ENCODE data around the gene PTPRR.

PTPRR gene

GRCh38 chr12:70812136-70812535, 108.4 kb downstream of the PTPRR start:
- TF ChIP-seq FOXM1 (IDR thresholded peaks at IDR 0.05; ENCODE audit: borderline replicate concordance, low read depth) (no peak), TEAD4 (IDR thresholded peaks at IDR 0.05) (no peak), CREB1 (IDR thresholded peaks at IDR 0.05; ENCODE audit: low read depth) (no peak), ZBTB7A (IDR thresholded peaks at IDR 0.05; ENCODE audit: low read depth) (no peak), YY1 (IDR thresholded peaks at IDR 0.05; ENCODE audit: low read depth) (no peak), MAX (IDR thresholded peaks at IDR 0.05) (no peak), EGR1 (IDR thresholded peaks at IDR 0.05) (no peak), TCF12 (IDR thresholded peaks at IDR 0.05; ENCODE audit: low read depth) (no peak), REST (IDR thresholded peaks at IDR 0.05; ENCODE audit: low read depth) (no peak), CEBPB (IDR thresholded peaks at IDR 0.05) (no peak), EP300 (IDR thresholded peaks at IDR 0.05; ENCODE audit: borderline replicate concordance) (no peak), RAD21 (IDR thresholded peaks at IDR 0.05; ENCODE audit: low read depth) (no peak), NFIC (IDR thresholded peaks at IDR 0.05) (no peak), TAF1 (IDR thresholded peaks at IDR 0.05; ENCODE audit: low read depth) (no peak), USF1 (IDR thresholded peaks at IDR 0.05) (no peak)

- no peak for TF ChIP-seq REST (IDR thresholded peaks at IDR 0.05; ENCODE audit: low read depth)
- no peak for TF ChIP-seq USF1 (IDR thresholded peaks at IDR 0.05)
- no peak for TF ChIP-seq CREB1 (IDR thresholded peaks at IDR 0.05; ENCODE audit: low read depth)
- TF ChIP-seq FOXM1 (IDR thresholded peaks at IDR 0.05; ENCODE audit: borderline replicate concordance, low read depth) = no peak
- no peak for TF ChIP-seq TEAD4 (IDR thresholded peaks at IDR 0.05)
- TF ChIP-seq CEBPB (IDR thresholded peaks at IDR 0.05) = no peak
- TF ChIP-seq EP300 (IDR thresholded peaks at IDR 0.05; ENCODE audit: borderline replicate concordance) = no peak
- no peak for TF ChIP-seq YY1 (IDR thresholded peaks at IDR 0.05; ENCODE audit: low read depth)
- no peak for TF ChIP-seq MAX (IDR thresholded peaks at IDR 0.05)
- TF ChIP-seq NFIC (IDR thresholded peaks at IDR 0.05) = no peak
- no peak for TF ChIP-seq RAD21 (IDR thresholded peaks at IDR 0.05; ENCODE audit: low read depth)
Observed at GRCh38 chr12:70809887-70810286, 110.7 kb downstream of the PTPRR start.

- TF ChIP-seq REST (IDR thresholded peaks at IDR 0.05; ENCODE audit: low read depth) (no peak), NFIC (IDR thresholded peaks at IDR 0.05) (no peak), MAX (IDR thresholded peaks at IDR 0.05) (no peak), EP300 (IDR thresholded peaks at IDR 0.05; ENCODE audit: borderline replicate concordance) (no peak), CREB1 (IDR thresholded peaks at IDR 0.05; ENCODE audit: low read depth) (no peak)
Observed at GRCh38 chr12:70806827-70807226, 113.7 kb downstream of the PTPRR start.

GRCh38 chr12:70806043-70806442, 114.5 kb downstream of the PTPRR start:
- TF ChIP-seq CEBPB (IDR thresholded peaks at IDR 0.05) (no peak), FOXM1 (IDR thresholded peaks at IDR 0.05; ENCODE audit: borderline replicate concordance, low read depth) (no peak), USF1 (IDR thresholded peaks at IDR 0.05) (no peak), CREB1 (IDR thresholded peaks at IDR 0.05; ENCODE audit: low read depth) (no peak), TAF1 (IDR thresholded peaks at IDR 0.05; ENCODE audit: low read depth) (no peak), REST (IDR thresholded peaks at IDR 0.05; ENCODE audit: low read depth) (no peak), NFIC (IDR thresholded peaks at IDR 0.05) (no peak), EGR1 (IDR thresholded peaks at IDR 0.05) (no peak), YY1 (IDR thresholded peaks at IDR 0.05; ENCODE audit: low read depth) (no peak), ZBTB7A (IDR thresholded peaks at IDR 0.05; ENCODE audit: low read depth) (no peak), EP300 (IDR thresholded peaks at IDR 0.05; ENCODE audit: borderline replicate concordance) (no peak), TEAD4 (IDR thresholded peaks at IDR 0.05) (no peak), MAX (IDR thresholded peaks at IDR 0.05) (no peak), RAD21 (IDR thresholded peaks at IDR 0.05; ENCODE audit: low read depth) (no peak)

All from Ishikawa (cell line).